Adrenal gland (tissue), 5 donors: ENCODE measurements around the gene MAP7D1.

Experiments used
- POLR2A ChIP-seq, 2 donors: fragments of 450-650 bp; IDR thresholded peaks; one replicate each; pipeline ENCODE4 v1.6.1; 2017; ENCODE audit warnings: antibody characterized with exemption in 2 of 2, mild to moderate bottlenecking in 2 of 2, moderate library complexity in 1 of 2
- TF ChIP-seq, protein P1 (sequence below), 6 experiments: fragments of 450-650 bp in 4 of 6; fragments of 200-600 bp in 2 of 6; sonication (generic) in 1 of 6; IDR thresholded peaks; 1 replicate in 5 of 6; 2 replicates in 1 of 6; pipeline versions ENCODE4 v1.5.1 to v1.8.0; 2016 to 2021; ENCODE audit warnings: antibody characterized with exemption in 6 of 6, mild to moderate bottlenecking in 2 of 6, moderate library complexity in 1 of 6
- donor health status: DM: no; HTN: no; CAD: no.

GRCh38 chr1:36211307-36211706 lies 55.3 kb downstream of the MAP7D1 start:
- TF ChIP-seq, protein P1, sequence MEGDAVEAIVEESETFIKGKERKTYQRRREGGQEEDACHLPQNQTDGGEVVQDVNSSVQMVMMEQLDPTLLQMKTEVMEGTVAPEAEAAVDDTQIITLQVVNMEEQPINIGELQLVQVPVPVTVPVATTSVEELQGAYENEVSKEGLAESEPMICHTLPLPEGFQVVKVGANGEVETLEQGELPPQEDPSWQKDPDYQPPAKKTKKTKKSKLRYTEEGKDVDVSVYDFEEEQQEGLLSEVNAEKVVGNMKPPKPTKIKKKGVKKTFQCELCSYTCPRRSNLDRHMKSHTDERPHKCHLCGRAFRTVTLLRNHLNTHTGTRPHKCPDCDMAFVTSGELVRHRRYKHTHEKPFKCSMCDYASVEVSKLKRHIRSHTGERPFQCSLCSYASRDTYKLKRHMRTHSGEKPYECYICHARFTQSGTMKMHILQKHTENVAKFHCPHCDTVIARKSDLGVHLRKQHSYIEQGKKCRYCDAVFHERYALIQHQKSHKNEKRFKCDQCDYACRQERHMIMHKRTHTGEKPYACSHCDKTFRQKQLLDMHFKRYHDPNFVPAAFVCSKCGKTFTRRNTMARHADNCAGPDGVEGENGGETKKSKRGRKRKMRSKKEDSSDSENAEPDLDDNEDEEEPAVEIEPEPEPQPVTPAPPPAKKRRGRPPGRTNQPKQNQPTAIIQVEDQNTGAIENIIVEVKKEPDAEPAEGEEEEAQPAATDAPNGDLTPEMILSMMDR (IDR thresholded peaks at IDR 0.05): no peak
- no peak for TF ChIP-seq POLR2A (IDR thresholded peaks at IDR 0.05)
